DMS153 treated with DMSO at 0.1 percent for 48 hours (cell line): Measurements from ENCODE around the gene HSPG2.
"Not testable (repeated sequence)": the region's sequence is repeated elsewhere in the genome, so short reads cannot be mapped to it uniquely, and the experiment has no call there.

Source experiments
- DNase-seq: peaks from one replicate; lab custom pipeline; 2025; ENCODE audit not compliant: unreplicated experiment; lab: John Stamatoyannopoulos, UW

Gene HSPG2

DNA sequence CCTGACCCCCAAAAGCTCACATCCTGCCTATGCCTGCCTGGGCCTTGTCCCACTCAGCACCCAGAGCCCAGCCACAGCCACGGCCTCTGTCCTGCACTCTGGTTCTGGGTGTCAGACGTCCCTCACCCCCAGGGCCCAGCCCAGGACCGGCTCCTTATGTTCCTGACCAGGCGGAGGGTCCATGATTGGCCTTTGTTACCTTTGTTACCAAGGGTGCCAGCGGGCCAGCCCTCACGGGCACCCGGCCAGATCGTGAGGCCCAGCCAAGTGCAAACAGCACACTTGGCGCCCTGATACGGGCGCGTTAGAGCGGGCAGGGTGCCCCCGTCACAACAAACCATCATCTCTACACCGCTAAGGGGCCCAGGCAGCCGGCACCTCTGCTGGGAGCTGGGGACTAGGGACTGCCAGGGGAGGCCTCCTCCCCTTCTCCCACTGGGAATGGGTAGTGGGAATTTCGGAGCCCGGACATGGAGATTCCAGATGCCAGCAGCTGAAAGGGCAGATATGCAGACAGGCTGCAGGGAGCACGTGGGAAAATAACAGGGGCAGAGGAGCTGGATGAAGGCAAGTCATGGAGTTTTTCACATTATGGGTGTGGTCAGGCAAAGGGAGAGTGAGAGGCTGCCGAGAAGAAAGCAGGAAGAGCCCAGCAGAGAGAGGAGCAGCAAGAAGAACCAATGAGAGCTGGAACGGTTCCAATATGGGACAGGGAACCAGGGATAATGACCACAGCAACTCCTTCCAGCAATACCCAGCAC is 22.1 kb downstream of the HSPG2 start:
- no peak for DNase-seq

DNA sequence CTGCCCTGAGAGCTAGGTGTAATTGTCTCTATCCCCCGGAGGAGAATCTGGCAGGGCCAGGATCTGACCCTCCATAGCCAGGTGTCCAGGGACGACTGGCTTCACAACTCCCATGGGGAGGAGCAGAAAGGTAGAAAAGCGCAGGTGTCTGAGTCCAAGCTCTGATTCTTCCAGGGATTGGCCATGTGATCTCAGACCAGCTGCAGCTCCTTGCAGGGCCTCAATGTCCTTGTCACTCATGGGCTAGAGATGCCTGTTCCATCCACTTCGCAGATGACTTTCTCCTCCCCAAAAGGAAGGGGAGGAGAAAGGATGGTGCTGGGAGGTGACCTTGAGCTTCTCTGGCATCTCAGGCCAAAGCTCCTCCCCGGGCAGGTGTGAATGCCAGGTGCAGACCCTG is 22.7 kb downstream of the HSPG2 start:
- DNase-seq: no peak

DNA sequence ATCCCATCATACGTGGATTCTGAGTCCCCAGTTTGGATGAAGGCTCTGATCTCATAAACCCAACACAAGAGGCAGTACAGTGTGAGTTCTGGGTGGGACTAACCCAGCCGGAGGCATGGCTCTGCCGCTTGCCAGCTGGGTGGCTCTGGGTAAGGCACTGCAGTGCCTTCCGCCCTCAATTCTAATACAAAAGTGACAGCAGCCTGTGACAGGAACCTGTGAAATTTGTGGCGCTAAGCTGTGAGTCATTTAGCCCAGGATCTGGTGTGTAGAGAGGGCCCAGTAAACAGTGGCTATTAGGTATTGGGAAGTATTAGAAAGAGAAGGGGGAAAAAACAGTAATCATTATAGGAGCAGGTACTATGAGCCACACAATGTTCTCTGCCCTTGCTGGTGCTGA is 23.3 kb downstream of the HSPG2 start:
- no peak for DNase-seq

DNA sequence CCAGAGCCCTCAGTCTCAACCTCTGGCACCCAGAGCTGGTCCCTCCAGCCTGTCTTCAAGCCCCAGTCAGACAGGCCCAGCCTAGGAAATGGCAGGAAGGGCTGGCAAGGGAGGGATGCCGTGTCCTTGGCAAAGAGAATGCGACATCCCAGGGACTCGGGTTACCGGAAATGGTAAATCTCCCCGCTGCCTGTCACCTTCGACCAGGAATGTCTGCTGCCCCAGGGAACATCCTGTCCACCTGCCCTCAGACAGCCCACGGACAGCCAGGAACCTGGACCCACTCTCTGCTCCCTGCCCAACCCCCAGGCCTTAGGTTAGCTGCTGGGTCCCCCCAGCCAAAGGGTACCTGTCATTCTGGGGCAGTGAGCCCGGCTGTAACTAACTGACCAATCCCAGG is 23.9 kb downstream of the HSPG2 start:
- peak; percentile 44 for DNase-seq

DNA sequence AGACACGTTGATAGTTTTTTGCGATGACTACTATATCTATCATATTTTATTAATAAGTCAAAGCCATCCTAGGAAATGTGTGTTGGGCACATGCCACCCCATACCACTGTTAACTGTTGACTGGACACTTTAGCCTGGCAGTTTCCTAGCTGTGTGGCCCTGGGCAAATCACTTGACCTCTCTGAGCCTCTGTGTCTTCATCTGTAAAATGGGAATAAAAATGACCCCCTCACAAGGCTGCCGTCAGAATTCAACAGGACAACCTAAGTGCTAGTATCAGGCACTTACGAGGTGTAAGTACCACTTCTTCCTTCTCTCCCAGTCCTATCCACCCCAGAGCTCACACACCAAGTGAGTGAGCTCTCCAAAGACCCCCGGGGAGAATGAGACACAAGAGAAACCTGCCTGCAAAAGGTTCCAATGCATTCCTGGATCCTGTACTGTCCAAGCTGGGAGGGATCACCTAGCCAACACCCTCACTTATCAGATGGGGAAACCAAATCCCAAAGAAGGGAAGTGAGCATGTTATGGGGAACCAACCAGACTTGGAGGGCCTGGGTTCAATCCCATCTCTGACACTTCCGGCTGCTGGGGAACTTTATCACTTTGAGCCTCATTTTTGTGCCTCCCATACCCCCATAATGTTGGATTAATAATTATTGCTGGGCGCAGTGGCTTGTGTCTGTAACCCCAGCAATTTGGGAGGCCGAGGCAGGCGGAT is 24.9 kb downstream of the HSPG2 start:
- no peak for DNase-seq

DNA sequence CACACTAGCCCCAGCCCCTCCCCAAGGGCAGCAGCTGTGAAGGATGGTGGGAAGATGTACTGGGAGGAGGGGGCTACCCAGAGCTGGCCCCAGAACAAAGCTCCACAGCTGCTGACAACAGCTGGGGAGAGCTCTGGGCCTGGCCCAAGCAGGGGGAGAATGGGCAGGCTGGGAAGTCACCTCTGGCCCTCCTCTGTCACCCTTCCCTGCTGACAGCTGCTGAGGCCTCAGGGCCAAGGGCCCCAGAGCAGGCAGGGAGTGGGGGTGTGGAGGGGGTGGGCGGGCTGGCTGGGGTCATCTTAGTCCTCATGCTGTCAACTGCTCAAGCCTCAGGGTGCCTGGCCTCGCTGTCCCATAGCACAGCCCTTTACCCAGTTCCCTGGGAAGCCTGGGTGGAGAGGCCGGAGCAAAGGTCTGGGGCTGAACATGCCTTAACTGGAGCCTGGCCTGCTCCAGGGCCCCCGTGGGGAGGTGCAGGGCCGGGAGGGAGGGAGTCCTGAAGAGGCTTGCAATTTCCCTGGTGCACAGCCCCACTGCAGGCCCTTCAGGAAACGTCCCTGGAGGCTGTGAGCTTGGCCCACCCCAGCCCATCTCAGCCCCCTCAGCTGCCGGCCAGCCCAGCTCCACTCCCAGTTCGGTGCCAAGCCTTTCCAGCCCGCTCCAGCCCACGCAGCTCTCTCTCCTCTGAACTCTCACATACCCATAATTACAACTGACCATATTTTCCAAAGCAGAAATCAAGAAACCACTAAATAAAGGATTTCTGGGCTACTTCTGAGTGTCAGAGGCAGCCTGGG is 25.7 kb downstream of the HSPG2 start:
- no peak for DNase-seq

DNA sequence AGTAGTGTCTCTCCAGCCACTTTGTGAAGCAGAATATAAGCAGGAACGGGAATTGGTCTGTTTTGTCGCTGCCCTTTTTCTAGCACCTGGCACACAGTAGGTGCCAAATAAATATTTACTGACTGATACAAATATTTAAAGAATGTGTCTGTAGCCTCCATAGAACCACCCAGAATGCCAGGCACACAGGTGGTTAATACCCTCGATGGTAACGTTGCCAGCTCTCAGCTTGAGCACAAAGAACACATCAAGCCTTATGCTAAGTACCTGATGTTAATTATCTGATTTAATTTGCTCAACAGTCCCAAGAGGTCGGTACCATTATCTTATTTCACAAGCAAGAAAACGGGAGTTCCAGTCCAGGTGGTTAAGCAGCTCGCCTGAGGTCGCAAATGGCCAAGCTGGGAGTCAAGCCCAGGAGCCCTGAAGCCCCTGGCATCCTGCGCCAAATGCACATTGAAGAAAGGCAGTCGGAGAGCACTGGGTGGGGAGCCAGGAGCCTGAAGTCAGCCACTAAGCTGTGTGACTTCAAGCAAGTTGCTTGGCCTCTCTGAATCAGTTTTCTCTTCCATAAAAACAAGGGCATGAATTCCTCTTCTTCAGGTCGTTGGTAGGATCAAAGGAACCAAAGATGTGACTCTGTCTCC is 26.4 kb downstream of the HSPG2 start:
- no peak for DNase-seq

DNA sequence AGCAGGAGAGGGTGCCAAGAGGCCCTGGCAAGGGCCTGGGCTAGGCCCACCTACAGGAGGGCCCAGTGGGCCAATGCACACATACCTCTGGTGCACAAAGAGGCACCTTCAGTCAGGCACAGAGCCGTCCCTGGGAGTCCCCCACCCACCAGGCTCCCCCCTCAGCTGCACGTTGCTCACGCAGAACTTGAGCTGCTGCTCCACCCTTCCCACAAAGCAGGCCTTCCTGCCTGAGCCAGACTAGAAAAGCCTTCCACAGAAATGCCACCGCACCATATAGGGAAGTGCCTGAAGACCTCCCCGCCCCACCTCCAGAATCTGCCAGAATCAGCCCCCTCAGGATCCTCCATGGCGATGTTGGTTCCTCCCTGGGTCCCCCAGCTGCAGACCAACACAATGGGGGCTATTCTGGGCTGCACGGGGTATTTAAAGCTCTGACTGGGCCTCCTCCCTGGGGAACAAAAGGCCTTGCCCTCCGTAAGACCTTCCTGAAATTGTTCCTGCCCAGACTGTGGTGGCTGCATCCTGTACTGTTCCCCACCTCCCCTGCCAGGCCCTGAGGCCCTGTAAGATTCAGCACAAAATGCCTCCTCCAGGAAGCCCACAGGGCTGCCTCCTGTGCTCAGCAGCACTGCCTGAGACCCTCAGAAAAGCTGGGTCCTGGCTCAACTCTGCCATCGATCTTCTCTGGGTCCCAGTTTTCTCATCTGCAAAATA is 27.2 kb downstream of the HSPG2 start:
- DNase-seq: no peak

DNA sequence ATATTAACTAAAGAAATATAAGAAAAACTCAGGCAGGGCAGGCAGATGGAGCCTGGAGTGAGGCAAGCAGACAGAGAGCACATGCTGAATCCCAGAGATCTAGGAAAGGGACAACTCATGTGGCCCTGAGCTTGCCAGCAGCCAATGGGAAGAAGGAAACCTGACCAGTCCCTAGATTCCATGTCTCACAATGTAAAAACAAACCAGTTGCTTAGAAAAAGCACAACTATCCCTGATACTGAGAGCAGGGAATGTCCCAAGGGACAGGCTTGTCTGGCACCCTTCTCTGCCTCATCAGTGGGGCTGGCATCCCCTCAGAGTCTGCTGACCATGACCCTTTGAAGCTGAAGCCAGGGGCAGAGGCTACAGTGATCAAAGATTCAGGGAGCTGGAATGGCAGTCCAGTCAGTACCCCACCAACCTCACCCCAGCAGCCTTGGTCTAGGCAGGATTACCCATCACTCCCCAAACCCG is 27.8 kb downstream of the HSPG2 start:
- no peak for DNase-seq

DNA sequence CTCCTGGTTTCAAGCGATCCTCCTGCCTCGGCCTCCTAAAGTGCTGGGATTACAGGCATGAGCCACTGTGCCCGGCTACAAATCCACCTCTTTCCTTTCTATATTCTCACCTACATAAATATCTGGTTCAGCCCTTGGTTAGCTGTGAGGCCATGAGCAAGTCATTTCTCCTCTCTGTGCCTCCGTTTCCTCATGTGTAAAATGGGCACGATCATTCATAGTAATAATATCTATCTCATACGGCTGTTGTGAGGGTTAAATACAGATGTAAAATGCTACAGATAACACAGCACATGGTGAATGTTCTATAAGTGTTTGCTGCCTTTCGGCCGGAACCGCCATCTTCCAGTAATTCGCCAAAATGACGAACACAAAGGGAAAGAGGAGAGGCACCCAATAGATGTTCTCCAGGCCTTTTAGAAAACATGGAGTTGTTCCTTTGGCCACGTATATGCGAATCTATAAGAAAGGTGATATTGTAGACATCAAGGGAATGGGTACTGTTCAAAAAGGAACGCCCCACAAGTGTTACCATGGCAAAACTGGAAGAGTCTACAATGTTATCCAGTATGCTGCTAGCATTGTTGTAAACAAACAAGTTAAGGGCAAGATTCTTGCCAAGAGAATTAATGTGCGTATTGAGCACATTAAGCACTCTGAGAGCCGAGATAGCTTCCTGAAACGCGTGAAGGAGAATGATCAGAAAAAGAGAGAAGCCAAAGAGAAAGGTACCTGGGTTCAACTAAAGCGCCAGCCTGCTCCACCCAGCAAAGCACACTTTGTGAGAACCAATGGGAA is 29.2 kb downstream of the HSPG2 start:
- DNase-seq: not testable (repeated sequence)

DNA sequence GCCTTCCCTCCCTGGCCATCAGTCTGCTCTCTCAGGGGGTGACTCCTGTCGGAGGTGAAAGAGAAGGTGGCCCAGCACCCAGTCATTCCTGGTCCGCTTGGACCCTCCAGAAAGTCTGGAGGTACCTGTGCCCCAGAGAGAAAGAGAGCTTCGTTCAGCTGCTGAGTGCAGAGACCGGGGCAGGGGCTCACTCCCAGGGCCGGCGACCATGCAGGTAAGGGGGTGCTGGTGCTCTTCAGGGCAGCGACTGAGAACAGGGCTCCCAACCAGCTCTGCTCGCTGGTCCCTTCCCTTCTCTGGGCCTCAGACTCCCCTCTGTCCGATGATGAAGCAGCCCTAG is 30.1 kb downstream of the HSPG2 start:
- DNase-seq: no peak

DNA sequence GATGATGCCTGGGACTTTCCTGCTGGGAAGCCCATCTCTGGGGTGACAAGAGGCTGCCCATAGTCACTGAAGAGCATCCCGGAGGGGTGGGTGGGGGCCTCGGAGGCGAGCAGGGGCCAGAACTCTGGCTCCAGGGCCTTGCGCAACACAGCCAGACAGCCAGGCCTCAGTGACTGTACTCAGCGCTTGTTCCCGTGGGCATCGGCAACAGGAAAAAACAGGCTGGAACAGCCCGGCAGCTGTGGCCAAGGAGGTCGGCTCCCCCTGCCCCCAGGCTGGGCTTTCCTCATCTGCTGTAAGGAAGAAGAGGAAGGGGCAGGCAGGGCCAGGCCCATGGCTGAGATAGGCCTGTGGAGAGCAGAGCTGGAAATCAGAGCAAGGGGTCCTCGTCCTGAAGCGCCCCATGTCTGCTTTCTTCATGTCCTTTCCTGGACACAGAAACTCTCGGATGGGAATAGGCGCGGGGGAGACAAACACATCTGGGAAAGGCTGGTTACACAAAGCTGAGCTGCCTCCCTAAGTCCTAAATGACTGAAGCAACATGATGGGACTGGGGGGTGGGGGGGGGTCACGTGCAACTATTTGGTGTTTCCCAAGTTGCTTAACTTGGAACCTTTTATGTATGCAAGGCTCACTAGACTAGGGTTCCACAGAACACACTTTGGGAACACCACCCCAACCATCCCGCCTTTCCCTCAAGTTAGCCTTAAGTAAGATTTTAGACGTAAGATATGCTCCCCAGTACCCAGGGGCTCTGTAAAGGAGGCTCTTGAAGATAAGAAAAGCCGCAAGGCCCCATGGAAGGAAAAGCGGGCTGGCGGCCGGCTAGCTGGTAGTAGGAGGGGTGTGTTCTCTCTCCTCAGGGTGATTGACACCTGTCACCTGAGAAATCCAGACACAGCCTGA is 30.7 kb downstream of the HSPG2 start:
- no peak for DNase-seq

DNA sequence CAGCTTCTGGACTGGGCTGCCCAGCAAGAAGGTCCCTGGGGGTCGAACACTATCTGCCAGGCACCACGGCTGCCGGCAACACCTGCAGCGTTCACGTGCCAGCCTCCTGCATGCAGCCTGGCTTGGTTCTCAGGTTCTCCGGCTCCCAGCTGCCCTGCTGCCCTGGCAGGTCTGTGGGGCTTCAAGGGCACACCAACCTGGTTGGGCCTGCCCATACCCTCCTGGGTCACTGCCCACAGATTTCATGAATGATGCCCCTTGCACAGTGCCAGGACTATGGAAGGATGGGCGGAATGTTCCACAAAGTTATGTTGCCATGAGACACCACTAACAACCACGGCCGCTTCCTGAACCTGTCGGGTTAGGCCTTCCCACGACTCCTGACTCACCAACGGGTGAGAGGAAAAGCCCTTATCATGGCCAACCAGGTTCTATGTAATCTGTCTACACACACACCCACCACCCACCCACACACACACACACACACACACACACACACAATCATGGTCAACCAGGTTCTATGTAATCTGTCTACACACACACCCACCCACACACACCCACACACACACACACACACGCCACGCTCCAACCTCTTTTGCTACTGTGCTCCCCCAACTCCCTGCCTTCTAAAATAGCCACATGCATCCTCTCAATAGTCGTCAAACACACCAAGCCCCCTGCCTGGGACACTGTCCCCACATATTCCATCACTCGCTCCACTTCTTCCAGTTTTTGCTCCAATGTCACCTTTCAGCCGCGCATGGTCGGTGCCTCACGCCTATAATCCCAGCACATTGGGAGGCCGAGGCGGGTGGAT is 32.2 kb downstream of the HSPG2 start:
- DNase-seq: no peak

DNA sequence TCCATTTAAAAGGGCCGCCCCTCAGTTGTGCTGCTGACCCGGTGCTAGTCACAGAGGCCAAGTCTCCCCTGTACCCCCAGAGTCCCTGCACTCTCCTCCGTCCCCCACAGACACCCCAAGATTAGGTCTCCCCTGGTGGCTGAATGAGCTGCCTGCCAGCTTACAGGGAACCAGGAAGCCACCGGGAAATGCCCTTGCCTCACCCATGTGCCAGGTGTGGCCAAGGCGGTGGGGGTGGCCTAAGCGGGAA is 32.7 kb downstream of the HSPG2 start:
- no peak for DNase-seq

DNA sequence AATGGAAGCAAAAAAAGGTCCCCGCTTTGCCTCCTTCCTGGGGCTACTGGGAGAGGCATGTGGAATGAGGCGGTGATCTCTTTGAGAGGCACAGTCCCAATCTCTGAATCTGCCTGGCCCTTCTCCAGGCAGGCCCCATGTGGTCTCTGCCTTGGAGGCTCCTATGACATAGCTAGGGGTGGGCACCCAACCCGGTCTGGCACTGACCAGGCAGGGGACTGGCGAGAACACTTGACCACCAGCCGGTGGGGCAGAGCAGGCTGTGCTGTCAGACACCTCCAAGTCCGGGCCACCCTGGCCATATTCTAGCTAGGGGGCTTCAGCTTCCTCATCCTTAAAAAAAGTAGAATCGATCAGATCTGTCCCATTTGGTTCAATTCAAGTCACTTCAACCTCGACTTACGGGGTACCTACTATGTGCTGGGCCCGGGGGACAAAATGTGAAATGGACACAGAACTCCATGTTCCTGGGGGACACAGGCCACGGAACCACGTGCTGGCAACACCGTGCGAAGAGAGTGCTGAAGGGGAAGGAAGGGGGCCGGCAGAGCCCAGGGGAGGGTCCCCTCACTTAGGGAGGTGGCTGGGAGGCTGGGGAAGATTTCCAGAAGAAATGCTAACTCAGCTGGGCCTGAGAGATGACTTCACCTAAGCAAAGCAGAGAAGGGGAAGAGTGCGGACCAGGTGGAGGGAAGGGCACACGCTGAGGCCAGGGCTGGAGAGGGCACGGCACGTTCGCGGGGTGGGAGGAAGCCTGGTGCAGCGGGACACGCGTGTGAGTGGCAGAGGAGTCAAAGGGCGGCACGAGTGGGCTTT is 33.3 kb downstream of the HSPG2 start:
- no peak for DNase-seq

DNA sequence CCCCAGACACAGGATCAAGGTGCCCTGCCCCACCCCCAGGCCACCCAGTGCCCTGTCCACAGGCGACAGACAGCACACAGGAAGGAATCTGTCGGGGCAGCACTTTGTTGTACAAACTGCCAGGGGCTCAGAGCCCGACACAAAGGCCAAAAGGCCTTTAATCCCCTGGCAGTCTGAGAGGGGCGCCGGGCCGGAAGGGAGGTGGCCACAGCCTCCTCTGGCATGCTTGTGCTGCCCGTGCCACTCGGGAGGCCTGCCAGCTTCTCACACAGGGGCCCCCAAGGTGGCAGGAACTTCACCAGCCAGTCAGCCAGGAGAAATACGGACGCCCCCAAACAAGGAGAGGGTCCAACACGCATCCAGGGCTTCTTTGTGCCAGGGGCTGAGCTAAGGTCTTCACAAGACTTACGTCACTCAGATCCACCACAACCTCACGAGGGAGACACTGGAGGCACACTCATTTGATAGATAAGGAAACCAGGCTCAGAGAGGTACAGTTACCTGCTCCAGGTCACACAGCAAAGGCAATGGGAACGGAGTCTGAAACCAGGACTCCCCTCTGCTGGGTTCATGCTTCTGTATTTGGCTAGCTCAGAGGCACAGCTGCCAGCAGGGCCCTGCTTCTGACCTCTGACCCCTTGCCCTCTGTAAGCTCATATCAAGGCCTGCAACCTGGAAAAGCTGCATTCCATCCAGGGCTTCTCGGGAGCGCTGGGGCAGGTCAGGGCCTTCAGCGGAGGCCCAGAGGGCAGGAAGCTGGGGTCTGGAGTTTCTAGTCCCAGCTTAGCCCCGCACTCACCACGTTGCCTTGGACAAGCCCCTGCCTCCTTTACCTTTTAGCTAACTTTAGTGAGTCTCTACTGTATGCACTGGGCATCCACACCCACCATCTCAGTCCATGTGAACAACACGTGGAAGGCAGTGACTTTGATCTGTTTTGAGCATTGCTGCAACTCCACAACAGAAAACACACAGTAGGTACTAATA is 34.8 kb downstream of the HSPG2 start:
- no peak for DNase-seq
